HepG2 (cell line): ENCODE data around the gene E2F1. TPM values are rescaled to one million over a fixed set of nuclear protein-coding genes. Genes with fewer than 3 reads are reported as not detected.

ENCODE experiments used
- JUN ChIP-seq: sonication (generic); formaldehyde crosslinking; IDR thresholded peaks from 2 replicates; pipeline ENCODE4 v1.4.0; 2020; ENCODE audit warnings: mild to moderate bottlenecking, missing genetic modification reagents
- MAFG ChIP-seq: sonication (generic); formaldehyde crosslinking; IDR thresholded peaks from 2 replicates; pipeline ENCODE4 v1.5.1; 2020; ENCODE audit warnings: mild to moderate bottlenecking, missing genetic modification reagents
- MATR3 ChIP-seq: sonication (generic); formaldehyde crosslinking; IDR thresholded peaks from 2 replicates; pipeline ENCODE4 v1.4.0; 2020; ENCODE audit warnings: missing genetic modification reagents
- NFIC ChIP-seq: IDR thresholded peaks from 2 replicates; pipeline ENCODE4 v1.6.1; 2012; ENCODE audit warnings: mild to moderate bottlenecking, low read length, inconsistent platforms
- TSC22D2 ChIP-seq: sonication (generic); formaldehyde crosslinking; IDR thresholded peaks from 2 replicates; pipeline ENCODE4 v1.5.1; 2020; ENCODE audit warnings: missing genetic modification reagents, mild to moderate bottlenecking, borderline replicate concordance
- ZNF121 ChIP-seq: sonication (generic); formaldehyde crosslinking; IDR thresholded peaks from 2 replicates; pipeline ENCODE4 v1.5.0; 2020; ENCODE audit warnings: mild to moderate bottlenecking, missing genetic modification reagents
- ZNF180 ChIP-seq: sonication (generic); formaldehyde crosslinking; IDR thresholded peaks from 2 replicates; pipeline ENCODE4 v1.4.0; 2020; ENCODE audit warnings: low read depth, missing genetic modification reagents, borderline replicate concordance
- polyA plus RNA-seq, 8 experiments: library from polyadenylated mRNA; depleted of rRNA in 3 of 8; stranded (reverse) in 7 of 8; unstranded in 1 of 8; fragments of >200 nt; fragmentation: Illumina TruSeq in 4 of 8; extraction: Trizol in 4 of 8; gene quantifications; 2 replicates each; pipeline versions ENCODE4 v1.2.1 to v1.2.3, GENCODE V29; 2011 to 2016; ENCODE audit warnings: low read depth in 4 of 8, missing spikeins in 1 of 8, mixed read lengths in 1 of 8; ENCODE audit not compliant: insufficient read depth in 1 of 8
- total RNA-seq, 5 experiments: library from RNA; depleted of rRNA; stranded (reverse); fragments of >200 nt; fragmentation: Illumina TruSeq; extraction: Trizol; gene quantifications; 2 replicates each; pipeline ENCODE4 v1.2.3, GENCODE V29; 2016; ENCODE audit warnings: low read depth in 1 of 5
- TF ChIP-seq, protein P1 (sequence below): sonication (generic); formaldehyde crosslinking; IDR thresholded peaks from 2 replicates; pipeline ENCODE4 v1.4.0; 2020; ENCODE audit warnings: missing genetic modification reagents
- TF ChIP-seq, protein P2 (sequence below): sonication (generic); formaldehyde crosslinking; IDR thresholded peaks from 2 replicates; pipeline ENCODE4 v1.4.0; 2020; ENCODE audit warnings: mild to moderate bottlenecking, missing genetic modification reagents, borderline replicate concordance
- TF ChIP-seq, protein P3 (sequence below), 2 experiments: sonication (generic) in 1 of 2; formaldehyde crosslinking in 1 of 2; IDR thresholded peaks; 2 replicates each; pipeline versions ENCODE4 v1.6.1 to v1.9.0; 2014 to 2022; ENCODE audit warnings: antibody characterized with exemption in 1 of 2, borderline replicate concordance in 1 of 2, inconsistent platforms in 1 of 2, low read depth in 1 of 2, missing genetic modification reagents in 1 of 2
- TF ChIP-seq, protein P4 (sequence below): sonication (generic); formaldehyde crosslinking; IDR thresholded peaks from 2 replicates; pipeline ENCODE4 v1.5.0; 2020; ENCODE audit warnings: missing genetic modification reagents
- TF ChIP-seq, protein P5 (sequence below), 2 experiments: IDR thresholded peaks; 2 replicates each; pipeline ENCODE4 v1.6.1; 2011 to 2012; ENCODE audit warnings: low read length in 2 of 2, borderline replicate concordance in 1 of 2, low read depth in 1 of 2, mild to moderate bottlenecking in 1 of 2, moderate library complexity in 1 of 2

The E2F1 gene
- total and polyA plus RNA-seq, 2 of the 13 experiments (the other 11 are each of a cell fraction or from before 2014, with no cell fraction given) = 25.5 to 39.4 TPM

DNA sequence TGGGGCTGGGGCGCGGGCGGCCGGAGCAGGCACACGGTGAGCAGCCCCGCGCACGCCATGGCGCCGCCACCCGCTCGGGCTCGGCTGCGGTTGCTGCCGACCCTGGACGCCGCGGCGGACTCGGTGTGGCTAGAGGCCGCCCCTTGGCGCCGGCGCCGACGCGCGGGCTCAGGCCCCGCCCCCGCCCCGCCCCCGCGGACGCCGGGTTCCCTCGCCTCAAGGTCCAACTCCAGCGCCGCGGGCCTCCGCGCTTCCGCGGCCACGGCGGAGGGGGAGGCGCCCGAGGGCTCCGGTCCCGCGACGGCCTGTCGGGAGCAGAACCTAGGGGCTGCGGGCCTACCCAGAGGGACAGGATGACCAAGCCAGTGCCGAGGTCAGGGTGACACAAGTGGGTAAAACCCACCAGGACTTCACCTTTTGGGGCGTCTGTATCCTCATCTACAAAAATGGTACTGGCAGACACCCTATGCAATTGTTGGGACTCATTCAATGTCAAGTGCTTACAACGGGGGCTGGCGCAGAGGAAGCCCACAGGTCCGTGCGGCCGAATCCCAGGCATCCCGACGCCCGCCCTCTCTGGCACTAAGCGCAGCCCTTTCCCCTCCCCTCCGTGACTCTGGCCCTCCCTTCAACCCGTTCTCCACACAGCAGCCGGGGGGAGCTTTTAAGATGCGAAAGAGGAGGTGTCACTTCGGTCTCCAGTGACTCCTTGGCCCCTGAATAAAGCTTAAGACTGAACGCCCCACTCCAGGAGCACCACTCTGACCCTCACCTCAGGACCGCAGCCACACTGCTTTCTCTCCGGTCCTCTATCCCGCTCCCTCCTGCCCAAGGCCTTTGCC is 11.7 kb downstream of the E2F1 start, which contains the start of gene NECAB3 (continued):
- TF ChIP-seq, protein P1, sequence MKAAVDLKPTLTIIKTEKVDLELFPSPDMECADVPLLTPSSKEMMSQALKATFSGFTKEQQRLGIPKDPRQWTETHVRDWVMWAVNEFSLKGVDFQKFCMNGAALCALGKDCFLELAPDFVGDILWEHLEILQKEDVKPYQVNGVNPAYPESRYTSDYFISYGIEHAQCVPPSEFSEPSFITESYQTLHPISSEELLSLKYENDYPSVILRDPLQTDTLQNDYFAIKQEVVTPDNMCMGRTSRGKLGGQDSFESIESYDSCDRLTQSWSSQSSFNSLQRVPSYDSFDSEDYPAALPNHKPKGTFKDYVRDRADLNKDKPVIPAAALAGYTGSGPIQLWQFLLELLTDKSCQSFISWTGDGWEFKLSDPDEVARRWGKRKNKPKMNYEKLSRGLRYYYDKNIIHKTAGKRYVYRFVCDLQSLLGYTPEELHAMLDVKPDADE (CRISPR knock-in tag) = 0 out of 2 replicates have a peak, but pooled peaks have one; percentile 64
- no peak for TF ChIP-seq TSC22D2 (CRISPR knock-in tag)
- TF ChIP-seq, protein P2, sequence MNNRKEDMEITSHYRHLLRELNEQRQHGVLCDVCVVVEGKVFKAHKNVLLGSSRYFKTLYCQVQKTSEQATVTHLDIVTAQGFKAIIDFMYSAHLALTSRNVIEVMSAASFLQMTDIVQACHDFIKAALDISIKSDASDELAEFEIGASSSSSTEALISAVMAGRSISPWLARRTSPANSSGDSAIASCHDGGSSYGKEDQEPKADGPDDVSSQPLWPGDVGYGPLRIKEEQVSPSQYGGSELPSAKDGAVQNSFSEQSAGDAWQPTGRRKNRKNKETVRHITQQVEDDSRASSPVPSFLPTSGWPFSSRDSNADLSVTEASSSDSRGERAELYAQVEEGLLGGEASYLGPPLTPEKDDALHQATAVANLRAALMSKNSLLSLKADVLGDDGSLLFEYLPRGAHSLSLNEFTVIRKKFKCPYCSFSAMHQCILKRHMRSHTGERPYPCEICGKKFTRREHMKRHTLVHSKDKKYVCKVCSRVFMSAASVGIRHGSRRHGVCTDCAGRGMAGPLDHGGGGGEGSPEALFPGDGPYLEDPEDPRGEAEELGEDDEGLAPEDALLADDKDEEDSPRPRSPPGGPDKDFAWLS (CRISPR knock-in tag) = peak; percentile 96
- TF ChIP-seq ZNF180 (CRISPR knock-in tag) = peak; percentile 92; the same call in 1 of the 2 replicates
- TF ChIP-seq ZNF121 = peak; percentile 68; the same call in 1 of the 2 replicates
- TF ChIP-seq, protein P3, sequence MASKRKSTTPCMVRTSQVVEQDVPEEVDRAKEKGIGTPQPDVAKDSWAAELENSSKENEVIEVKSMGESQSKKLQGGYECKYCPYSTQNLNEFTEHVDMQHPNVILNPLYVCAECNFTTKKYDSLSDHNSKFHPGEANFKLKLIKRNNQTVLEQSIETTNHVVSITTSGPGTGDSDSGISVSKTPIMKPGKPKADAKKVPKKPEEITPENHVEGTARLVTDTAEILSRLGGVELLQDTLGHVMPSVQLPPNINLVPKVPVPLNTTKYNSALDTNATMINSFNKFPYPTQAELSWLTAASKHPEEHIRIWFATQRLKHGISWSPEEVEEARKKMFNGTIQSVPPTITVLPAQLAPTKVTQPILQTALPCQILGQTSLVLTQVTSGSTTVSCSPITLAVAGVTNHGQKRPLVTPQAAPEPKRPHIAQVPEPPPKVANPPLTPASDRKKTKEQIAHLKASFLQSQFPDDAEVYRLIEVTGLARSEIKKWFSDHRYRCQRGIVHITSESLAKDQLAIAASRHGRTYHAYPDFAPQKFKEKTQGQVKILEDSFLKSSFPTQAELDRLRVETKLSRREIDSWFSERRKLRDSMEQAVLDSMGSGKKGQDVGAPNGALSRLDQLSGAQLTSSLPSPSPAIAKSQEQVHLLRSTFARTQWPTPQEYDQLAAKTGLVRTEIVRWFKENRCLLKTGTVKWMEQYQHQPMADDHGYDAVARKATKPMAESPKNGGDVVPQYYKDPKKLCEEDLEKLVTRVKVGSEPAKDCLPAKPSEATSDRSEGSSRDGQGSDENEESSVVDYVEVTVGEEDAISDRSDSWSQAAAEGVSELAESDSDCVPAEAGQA (IDR thresholded peaks at IDR 0.05; ENCODE audit: low read depth) = no peak
- TF ChIP-seq, protein P3 (CRISPR knock-in tag; IDR thresholded peaks at IDR 0.05; ENCODE audit: borderline replicate concordance) = peak; percentile 94
- 0 out of 2 replicates have a peak, but pooled peaks have one; percentile 25 for TF ChIP-seq MATR3 (CRISPR knock-in tag)
- TF ChIP-seq, protein P4, sequence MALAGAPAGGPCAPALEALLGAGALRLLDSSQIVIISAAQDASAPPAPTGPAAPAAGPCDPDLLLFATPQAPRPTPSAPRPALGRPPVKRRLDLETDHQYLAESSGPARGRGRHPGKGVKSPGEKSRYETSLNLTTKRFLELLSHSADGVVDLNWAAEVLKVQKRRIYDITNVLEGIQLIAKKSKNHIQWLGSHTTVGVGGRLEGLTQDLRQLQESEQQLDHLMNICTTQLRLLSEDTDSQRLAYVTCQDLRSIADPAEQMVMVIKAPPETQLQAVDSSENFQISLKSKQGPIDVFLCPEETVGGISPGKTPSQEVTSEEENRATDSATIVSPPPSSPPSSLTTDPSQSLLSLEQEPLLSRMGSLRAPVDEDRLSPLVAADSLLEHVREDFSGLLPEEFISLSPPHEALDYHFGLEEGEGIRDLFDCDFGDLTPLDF = peak; percentile 80; the same call in 1 of the 2 replicates
- TF ChIP-seq, protein P5, sequence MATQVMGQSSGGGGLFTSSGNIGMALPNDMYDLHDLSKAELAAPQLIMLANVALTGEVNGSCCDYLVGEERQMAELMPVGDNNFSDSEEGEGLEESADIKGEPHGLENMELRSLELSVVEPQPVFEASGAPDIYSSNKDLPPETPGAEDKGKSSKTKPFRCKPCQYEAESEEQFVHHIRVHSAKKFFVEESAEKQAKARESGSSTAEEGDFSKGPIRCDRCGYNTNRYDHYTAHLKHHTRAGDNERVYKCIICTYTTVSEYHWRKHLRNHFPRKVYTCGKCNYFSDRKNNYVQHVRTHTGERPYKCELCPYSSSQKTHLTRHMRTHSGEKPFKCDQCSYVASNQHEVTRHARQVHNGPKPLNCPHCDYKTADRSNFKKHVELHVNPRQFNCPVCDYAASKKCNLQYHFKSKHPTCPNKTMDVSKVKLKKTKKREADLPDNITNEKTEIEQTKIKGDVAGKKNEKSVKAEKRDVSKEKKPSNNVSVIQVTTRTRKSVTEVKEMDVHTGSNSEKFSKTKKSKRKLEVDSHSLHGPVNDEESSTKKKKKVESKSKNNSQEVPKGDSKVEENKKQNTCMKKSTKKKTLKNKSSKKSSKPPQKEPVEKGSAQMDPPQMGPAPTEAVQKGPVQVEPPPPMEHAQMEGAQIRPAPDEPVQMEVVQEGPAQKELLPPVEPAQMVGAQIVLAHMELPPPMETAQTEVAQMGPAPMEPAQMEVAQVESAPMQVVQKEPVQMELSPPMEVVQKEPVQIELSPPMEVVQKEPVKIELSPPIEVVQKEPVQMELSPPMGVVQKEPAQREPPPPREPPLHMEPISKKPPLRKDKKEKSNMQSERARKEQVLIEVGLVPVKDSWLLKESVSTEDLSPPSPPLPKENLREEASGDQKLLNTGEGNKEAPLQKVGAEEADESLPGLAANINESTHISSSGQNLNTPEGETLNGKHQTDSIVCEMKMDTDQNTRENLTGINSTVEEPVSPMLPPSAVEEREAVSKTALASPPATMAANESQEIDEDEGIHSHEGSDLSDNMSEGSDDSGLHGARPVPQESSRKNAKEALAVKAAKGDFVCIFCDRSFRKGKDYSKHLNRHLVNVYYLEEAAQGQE (IDR thresholded peaks at IDR 0.05; ENCODE audit: borderline replicate concordance in 1 of 2, low read depth in 1 of 2, low read length in 2 of 2) = 0 out of 4 replicates have a peak, but pooled peaks of 1 of the 2 experiments have one; percentile 10
- TF ChIP-seq NFIC = no peak; the same call in 1 of the 2 replicates
- TF ChIP-seq JUN = peak; percentile 80
- TF ChIP-seq MAFG (CRISPR knock-in tag) = no peak
